HEK293T (cell line): ENCODE data around the gene SNX24.

Source experiments
- CTCF ChIA-PET: fragments of 350-600 bp; formaldehyde crosslinking; extraction: SDS; loops from one replicate; lab custom pipeline; 2021; ENCODE audit warnings: antibody characterized with exemption, inconsistent platforms; lab: Yijun Ruan, JAX
- POLR2A ChIA-PET: fragments of 350-600 bp; formaldehyde crosslinking; extraction: SDS; loops from one replicate; lab custom pipeline; 2020; ENCODE audit warnings: antibody characterized with exemption, inconsistent platforms; lab: Yijun Ruan, JAX
- DNase-seq: peaks from one replicate; pipeline ENCODE4 v3.0.0; 2012; ENCODE audit warnings: mixed read lengths; ENCODE audit errors: extremely low spot score
- ARNT ChIP-seq: fragments of 450-650 bp; IDR thresholded peaks from 2 replicates; pipeline ENCODE4 v1.6.1; 2017; ENCODE audit warnings: mild to moderate bottlenecking
- BHLHE40 ChIP-seq: fragments of 450-650 bp; IDR thresholded peaks from 2 replicates; pipeline ENCODE4 v1.6.1; 2016; ENCODE audit warnings: mild to moderate bottlenecking, moderate library complexity, borderline replicate concordance
- CTBP1 ChIP-seq: fragments of 450-650 bp; IDR thresholded peaks from 2 replicates; pipeline ENCODE4 v1.6.1; 2016; ENCODE audit warnings: borderline replicate concordance
- ELF4 ChIP-seq: fragments of 450-650 bp; IDR thresholded peaks from 2 replicates; pipeline ENCODE4 v1.6.1; 2017; ENCODE audit warnings: antibody characterized with exemption
- FOXA1 ChIP-seq: fragments of 450-650 bp; IDR thresholded peaks from 2 replicates; pipeline ENCODE4 v1.6.1; 2016; ENCODE audit warnings: mild to moderate bottlenecking
- FOXK2 ChIP-seq: fragments of 450-650 bp; IDR thresholded peaks from 2 replicates; pipeline ENCODE4 v1.6.1; 2016; ENCODE audit warnings: mild to moderate bottlenecking
- FOXM1 ChIP-seq: fragments of 450-650 bp; IDR thresholded peaks from 2 replicates; pipeline ENCODE4 v1.6.1; 2017; ENCODE audit warnings: mild to moderate bottlenecking, borderline replicate concordance
- HDGF ChIP-seq: fragments of 450-650 bp; IDR thresholded peaks from 2 replicates; pipeline ENCODE4 v1.6.1; 2017; ENCODE audit warnings: antibody characterized with exemption, borderline replicate concordance
- L3MBTL2 ChIP-seq: fragments of 450-650 bp; conservative IDR thresholded peaks from 2 replicates; pipeline ENCODE4 v1.6.1; 2016; ENCODE audit warnings: mild to moderate bottlenecking
- LEF1 ChIP-seq: fragments of 450-650 bp; IDR thresholded peaks from 2 replicates; pipeline ENCODE4 v1.6.1; 2017; ENCODE audit warnings: mild to moderate bottlenecking, borderline replicate concordance
- NFRKB ChIP-seq: fragments of 450-650 bp; IDR thresholded peaks from 2 replicates; pipeline ENCODE4 v1.6.1; 2016; ENCODE audit warnings: mild to moderate bottlenecking, moderate library complexity
- PKNOX1 ChIP-seq: fragments of 450-650 bp; IDR thresholded peaks from 2 replicates; pipeline ENCODE4 v1.6.1; 2016
- SP1 ChIP-seq: fragments of 450-650 bp; IDR thresholded peaks from 2 replicates; pipeline ENCODE4 v1.6.1; 2017
- SUZ12 ChIP-seq: fragments of 450-650 bp; IDR thresholded peaks from 2 replicates; pipeline ENCODE4 v1.6.1; 2016; ENCODE audit warnings: mild to moderate bottlenecking
- TARDBP ChIP-seq: fragments of 450-650 bp; IDR thresholded peaks from 2 replicates; pipeline ENCODE4 v1.6.1; 2016
- ZNF384 ChIP-seq: fragments of 450-650 bp; IDR thresholded peaks from 2 replicates; pipeline ENCODE4 v1.6.1; 2016

SNX24 gene

GRCh38 chr5:122863721-122864120 lies 18.3 kb downstream of the SNX24 start:
- ChIA-PET CTCF (no interaction called here), POLR2A (no interaction called here)
- DNase-seq, result no peak
- no peak for TF ChIP-seq SUZ12
- TF ChIP-seq TARDBP, result no peak
- no peak for TF ChIP-seq HDGF
- no peak for TF ChIP-seq SP1
- no peak for TF ChIP-seq ZNF384
- no peak for TF ChIP-seq ELF4
- TF ChIP-seq L3MBTL2, result no peak
- TF ChIP-seq FOXK2, result no peak
- TF ChIP-seq ARNT, result no peak
- no peak for TF ChIP-seq LEF1
- TF ChIP-seq PKNOX1, result no peak
- no peak for TF ChIP-seq FOXM1
- no peak for TF ChIP-seq FOXA1
- TF ChIP-seq NFRKB, result no peak
- TF ChIP-seq BHLHE40, result no peak
- TF ChIP-seq CTBP1, result no peak

- no peak for DNase-seq
- POLR2A ChIA-PET, result no interaction called here
- CTCF ChIA-PET, result no interaction called here
- TF ChIP-seq ELF4 (no peak), LEF1 (no peak), BHLHE40 (no peak), HDGF (no peak), SUZ12 (no peak), FOXM1 (no peak), SP1 (no peak), PKNOX1 (no peak), ARNT (no peak), TARDBP (no peak), CTBP1 (no peak), NFRKB (no peak)
Observed at GRCh38 chr5:122864400-122864799, 19.0 kb downstream of the SNX24 start.

GRCh38 chr5:122864842-122865241 lies 19.4 kb downstream of the SNX24 start:
- TF ChIP-seq HDGF, result no peak
- no peak for TF ChIP-seq FOXK2
- no peak for TF ChIP-seq ELF4
- TF ChIP-seq CTBP1, result no peak
- no peak for TF ChIP-seq NFRKB
- ChIA-PET POLR2A (no interaction called here), CTCF (no interaction called here)
- DNase-seq, result no peak

GRCh38 chr5:122870219-122870856 lies 24.9 kb downstream of the SNX24 start:
- TF ChIP-seq TARDBP, result no peak
- no peak for TF ChIP-seq ELF4
- TF ChIP-seq HDGF, result no peak
- TF ChIP-seq SP1, result no peak
- no peak for TF ChIP-seq PKNOX1
- TF ChIP-seq SUZ12, result no peak
- no peak for TF ChIP-seq NFRKB
- TF ChIP-seq ARNT, result no peak
- TF ChIP-seq L3MBTL2, result no peak
- no peak for TF ChIP-seq FOXK2
- TF ChIP-seq FOXA1, result no peak
- DNase-seq, result no peak
- ChIA-PET CTCF (no interaction called here), POLR2A (no interaction called here)

GRCh38 chr5:122871661-122872060 lies 26.2 kb downstream of the SNX24 start:
- POLR2A ChIA-PET, result no interaction called here
- no peak for TF ChIP-seq L3MBTL2
- no peak for TF ChIP-seq CTBP1
- TF ChIP-seq TARDBP, result no peak
- no peak for TF ChIP-seq LEF1
- TF ChIP-seq SP1, result no peak
- TF ChIP-seq ZNF384, result no peak
- TF ChIP-seq NFRKB, result no peak

GRCh38 chr5:122874179-122874875 lies 28.9 kb downstream of the SNX24 start:
- DNase-seq, result no peak
- TF ChIP-seq LEF1 (no peak), FOXM1 (no peak), FOXA1 (no peak), TARDBP (no peak), SUZ12 (no peak), SP1 (no peak), BHLHE40 (no peak), L3MBTL2 (no peak), FOXK2 (no peak)
- CTCF ChIA-PET, result no interaction called here
- POLR2A ChIA-PET, result no interaction called here

More at GRCh38 chr5:122871661-122872060, 26.2 kb downstream of the SNX24 start:
- no peak for DNase-seq
- CTCF ChIA-PET, result no interaction called here
